GM18873 (cell line): Measurements from ENCODE around the gene JCAD.
A peak's percentile ranks its signal among the peaks of the same experiment; 100 is the strongest.

Experiments
- ATAC-seq: cut with Tn5 transposase; IDR thresholded peaks from one replicate; pipeline ENCODE4 v1.9.1; 2021; ENCODE audit warnings: mild to moderate bottlenecking, moderate library complexity, moderate number of reproducible peaks; ENCODE audit not compliant: unreplicated experiment, low FRiP score

Gene JCAD

DNA sequence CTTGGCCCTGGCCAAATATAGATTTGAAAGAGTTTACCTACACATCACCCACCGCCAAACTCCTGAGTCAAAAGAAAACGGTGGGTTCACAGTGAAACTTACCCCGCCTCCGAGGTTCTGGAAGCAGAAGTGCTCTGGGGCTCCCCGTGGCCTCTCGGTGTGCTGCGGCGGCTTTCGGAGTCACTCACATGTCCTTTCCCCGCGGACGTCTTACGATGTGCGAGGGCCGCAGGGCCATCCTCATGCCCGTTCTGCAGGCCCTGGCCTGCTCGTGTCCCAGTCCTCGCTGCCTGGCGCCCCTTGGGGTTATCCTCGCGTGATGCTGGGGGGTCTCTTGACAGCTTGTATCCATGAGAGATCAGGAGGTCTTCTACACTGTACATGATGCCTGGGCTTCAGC lies 12.0 kb downstream of the JCAD start:
- ATAC-seq: peak; percentile 53

DNA sequence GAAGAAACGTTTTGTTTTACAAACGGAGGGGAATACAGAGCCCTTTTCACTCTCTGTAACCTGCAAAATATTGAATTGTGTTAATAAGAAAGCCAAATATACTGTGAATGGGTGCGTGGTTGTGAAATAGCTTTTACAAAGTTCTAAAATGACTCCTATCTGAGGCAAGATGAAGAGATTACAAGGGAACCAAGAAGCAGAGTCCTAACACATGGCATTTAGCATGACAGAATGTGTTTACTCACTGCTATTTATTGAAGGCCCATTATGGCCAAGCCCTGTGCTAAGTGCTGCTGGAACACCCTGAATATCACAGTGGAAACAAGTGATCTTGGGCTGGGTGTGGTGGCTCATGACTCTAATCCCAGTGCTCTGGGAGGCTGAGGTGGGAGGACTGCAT lies 12.9 kb downstream of the JCAD start:
- ATAC-seq: no peak

DNA sequence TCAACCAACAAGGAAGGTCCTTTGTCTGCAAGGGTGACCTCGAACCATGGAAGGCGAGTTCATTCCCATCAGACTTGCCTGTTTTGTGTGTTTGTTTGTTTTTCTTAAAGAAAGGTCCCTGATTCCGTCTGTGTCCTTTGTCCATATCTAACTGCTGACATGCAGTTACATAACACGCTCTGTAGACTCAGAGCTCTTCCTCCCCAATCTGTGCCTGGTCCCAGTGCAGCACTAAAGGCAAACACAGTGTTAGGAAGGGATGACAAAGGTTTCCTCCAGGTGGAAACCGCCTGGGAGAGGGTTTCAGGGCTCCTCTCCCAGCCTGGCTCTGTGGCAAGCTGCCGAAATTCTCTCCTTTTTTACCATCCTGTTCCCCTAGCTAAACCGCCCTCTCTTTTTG lies 13.4 kb downstream of the JCAD start:
- no peak for ATAC-seq

DNA sequence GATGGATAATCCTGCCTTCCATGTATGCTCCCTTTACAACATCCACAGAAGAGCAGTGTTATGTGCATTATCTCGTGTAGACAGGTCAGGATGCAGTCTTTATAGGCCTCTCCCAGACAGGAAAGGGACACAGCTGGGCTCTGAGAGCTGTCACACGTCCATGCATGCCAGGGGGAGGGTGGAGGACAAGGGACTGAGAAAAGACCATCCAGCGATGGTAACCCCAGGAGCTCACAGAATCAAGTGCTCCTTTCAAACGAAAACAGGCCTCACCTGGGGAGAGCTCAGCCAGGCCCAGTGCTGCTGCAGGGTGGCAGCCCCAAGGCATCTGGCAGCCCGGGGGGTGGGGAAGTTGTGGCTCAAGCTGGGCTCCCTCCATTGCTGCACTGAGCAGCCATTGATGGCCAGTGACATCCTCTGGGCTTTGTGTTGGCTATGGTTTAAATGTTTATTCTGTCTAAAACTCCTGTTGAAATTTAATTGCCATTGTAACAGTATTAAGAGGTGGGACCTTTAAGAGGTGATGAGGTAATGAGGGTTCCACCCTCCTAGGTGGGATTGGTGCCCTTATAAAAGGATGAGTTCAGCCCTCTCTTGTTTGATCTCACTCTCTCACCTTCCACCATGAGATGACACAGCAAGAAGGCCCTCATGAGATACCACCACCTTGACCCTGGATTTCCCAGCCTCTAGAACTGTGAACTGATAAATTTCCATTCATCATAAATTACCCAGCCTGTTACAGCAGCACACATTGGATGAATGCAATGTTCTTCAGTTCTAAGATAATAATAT lies 15.7 kb downstream of the JCAD start:
- ATAC-seq: no peak

DNA sequence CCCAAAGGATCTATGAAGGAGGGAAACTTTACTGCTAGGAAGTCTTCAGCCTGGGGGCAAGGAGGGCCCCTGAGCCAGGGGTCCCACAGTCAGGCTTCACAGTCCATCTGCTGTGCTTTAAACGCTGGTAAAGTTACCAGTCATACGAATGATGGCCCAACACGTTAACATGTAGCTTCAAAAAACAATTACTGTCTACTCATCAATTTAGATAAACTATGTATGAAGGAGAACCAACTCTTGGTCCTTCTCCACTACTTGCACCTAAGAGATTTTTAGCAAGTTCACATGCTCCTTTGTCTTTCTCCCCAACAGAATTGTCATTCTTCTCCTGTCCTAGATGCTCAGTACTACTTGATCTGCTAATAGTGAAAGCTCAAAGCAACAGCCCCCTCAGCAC lies 16.6 kb downstream of the JCAD start:
- no peak for ATAC-seq

DNA sequence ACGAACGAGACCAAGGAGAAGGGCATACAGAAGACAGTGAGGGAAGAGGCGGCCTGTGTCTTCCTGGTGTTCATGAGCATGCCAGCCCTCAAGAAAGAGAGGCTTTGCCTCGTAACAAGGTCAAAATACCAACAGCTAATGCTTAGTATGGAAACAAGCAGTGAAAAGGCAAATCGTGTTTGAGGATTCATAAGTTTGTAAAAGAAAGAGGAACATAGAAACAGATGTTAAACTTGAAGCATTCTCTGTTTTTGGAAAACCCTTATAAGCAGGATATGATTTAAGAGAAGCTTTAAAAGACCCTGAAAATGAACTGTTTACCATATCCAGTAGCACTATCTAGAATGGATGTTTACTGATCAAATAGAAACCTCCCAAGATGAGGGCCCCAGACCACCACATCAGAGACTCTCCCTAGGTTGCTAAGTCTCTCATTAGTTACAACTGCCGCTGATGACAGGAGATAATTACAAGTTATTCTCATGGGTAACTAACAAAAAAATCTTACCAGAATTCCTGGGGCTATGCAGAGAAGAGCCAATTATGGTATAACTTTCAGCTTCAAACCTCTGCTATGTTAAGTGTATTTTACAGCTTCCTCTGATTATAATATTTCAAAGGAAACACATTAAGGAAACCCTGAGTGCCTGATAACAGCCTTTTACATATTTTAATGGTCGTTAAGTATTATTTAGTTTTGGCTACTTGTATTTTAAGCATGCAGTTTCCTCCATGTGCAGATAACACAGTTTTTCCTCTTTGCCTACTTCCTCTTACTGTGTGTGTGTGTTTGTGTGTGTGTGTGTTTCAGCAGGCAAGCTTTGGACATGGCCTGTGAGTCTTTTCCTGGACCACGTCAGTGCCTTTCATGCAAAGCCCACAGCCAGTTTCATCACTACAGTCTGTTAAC lies 17.9 kb downstream of the JCAD start:
- no peak for ATAC-seq

DNA sequence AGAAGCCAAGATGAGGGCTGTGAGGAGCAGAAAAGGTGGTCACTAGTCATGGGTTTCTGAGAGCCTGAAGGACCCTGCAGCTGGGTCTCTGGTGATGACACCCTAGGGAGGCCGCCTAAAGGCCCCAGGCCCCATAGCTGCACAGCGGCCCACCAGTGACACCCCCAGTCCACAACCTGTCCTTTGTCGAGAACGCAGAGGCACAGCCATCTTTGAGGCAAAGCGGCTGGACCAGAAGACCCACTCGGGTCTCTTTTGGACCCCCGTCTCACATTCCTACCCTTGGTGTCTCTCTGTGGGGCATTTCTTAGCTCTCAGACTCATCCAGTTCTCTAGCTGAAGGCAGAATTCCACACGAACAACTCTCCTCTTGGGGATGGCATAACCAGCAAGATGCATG lies 18.8 kb downstream of the JCAD start:
- ATAC-seq: no peak

DNA sequence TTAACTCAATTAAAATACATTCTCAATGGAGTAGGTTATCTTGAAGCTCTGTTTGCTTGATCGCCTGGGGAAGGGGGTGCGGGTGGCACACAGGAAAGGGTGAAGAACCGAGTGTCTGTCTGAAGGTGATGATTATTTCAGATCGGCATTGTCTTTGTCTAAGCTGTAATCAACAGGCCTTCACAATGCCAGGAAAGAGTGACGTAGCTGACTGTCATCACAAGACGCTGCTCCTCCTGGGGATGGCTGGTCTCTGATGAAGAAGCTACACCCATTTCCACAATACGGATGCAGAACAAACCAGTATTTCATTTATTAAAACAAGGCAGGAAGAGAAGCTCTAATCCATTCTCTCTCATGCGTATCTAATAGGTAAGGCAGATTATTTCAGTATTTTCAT lies 19.4 kb downstream of the JCAD start:
- ATAC-seq: no peak

DNA sequence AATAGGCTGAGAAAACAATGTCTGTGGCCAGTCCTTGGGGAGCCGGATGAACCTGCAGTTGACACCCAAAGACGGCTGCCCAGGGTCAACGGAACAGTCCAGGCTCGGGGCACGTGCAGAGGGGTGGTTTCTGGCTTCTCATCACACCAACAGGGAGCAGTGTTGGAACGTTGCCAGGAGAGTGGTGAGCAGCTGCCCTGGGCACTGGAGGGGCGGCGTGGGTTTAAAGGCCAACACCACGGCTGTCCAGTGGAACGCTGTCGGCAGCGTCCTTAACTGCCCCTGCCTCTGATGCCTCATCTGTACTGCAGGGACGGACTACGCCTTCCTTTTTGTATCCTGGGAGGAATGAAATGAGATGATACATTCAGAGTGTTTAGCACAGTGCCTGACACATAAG lies 19.8 kb downstream of the JCAD start:
- no peak for ATAC-seq

DNA sequence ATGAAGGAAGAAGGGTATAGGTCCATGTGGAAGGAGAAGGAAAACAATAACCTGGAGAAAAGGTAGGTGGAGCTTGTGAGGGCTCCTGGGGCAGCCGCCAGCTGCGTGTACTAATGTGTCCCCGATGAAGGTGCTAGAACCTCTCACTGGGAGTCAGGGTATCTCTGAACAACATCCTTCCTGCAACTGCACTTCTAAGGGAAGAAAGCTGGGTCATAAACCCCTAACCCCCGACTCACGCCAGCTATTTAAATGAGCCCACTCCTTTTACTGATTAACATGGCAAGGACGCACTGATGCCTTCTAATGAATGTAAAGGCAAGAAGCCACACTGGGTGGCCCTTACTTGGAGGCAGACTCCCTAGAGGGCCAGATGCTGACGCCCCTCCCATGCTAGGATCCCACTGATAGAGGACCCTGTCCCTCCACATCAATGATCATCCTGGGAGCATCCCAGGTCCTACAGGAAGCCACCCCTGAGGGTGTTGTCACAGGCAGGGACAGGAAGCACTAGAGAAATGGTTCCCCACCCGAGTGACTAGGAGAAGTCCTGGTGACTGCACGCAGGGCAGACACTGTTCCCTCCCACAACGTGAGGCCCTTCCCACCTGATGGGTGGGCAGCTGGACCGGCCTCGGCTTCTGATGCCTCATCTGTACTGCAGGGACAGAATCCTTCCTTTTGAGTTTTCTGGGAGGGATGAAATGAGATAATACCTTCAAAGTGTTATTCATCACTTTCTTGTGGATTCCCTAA lies 20.4 kb downstream of the JCAD start:
- no peak for ATAC-seq

DNA sequence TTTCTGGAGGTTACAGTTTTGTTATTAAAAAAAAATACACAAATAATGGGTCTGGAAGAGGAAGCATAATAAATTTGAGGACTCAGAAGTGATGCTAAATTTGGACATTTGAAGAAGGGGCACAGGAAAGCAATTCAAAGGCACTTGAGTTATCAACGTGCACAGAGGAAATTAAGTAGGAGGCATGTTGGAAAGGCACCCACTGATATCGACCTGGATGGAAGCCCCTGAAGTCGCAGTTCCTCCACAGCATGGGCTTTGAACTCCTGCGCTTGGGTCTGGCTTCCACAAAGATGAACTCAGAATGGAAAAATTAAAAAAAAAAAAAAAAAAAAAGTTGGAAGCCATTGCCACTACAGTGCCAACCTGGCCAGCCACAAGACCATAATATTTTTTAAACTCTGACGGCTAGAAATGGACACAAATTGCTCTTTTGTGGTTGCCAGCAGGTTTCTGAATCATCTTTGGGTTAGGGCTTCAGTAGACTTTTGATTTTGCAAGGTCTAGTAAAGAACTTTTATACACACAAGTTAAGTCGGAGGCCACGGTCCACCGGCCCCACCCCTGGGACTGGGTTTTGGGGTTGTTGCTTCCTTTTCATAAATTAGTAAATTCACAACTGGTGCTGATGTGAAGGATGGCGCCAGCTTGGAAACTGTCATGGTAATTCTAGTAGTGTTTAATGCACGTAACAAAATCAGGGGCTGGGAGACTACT lies 21.6 kb downstream of the JCAD start:
- no peak for ATAC-seq

DNA sequence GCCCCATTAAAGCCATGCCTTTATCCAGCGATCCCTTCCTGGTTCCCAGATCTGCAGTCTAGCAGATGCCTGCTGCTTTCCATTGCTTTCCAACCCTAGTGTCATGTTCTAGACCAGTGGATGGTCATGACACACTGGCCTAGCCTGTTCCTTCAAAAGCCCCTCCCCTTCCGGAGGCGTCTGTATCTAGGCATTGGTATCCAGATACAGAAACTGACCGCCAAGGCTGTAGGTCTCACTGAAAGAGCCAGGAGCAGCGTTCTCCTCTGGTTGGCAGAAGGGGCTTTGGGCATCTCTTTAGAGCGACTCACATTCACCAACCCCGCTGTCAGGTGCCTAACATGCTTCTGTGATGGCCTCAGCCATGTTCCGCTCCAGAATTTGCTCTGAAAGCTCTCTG lies 22.6 kb downstream of the JCAD start:
- no peak for ATAC-seq

DNA sequence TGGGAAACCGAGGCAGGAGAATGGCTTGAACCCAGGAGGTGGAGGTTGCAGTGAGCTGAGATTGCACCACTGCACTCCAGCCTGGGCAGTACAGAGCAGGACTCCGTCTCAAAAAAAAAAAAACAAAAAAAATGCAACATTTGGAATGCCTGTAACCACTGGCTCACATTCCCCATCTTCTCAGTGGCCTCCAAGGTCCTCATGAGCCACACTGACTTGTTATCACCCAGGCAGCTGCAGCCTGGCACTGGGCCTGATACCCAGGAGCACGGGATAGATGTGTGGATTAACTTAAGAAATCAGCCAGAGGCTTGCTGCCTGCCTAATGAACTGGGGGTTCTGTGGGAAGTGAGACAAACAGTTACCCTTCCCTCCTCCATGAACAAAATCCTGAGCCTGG lies 23.0 kb downstream of the JCAD start:
- ATAC-seq: no peak

DNA sequence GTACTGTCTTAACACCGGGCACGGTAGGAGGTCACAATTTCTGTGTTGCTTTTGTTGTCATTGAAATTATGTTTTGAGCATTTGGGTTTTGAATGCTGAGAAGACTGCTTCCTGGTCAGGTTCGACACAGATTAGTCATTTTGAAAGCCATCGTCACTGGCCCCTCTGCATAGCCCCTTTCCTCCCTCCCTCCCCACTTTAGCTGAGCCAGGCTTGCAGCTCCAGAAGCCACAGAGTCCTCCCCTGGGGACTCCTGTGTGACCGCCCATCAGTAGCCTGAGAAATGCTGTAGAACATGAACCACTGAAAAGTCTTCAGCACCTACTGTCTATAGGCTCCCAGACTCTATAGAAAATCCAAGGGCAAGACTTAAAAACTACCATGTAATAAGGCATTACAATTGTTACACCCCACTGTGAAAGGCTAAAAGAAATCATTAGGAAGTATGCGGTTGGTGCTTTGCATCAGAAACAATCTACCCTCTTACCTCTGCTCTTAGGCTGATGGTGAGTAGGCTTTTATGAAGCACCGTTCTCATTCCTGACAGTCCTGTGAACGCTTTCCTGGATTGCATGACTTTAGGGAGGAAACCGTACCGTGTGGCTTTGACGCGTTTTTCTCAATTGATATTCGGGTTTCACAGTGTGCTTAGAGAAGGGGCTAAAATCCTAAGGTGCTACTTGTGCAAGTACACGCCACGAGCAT lies 24.8 kb downstream of the JCAD start:
- no peak for ATAC-seq

DNA sequence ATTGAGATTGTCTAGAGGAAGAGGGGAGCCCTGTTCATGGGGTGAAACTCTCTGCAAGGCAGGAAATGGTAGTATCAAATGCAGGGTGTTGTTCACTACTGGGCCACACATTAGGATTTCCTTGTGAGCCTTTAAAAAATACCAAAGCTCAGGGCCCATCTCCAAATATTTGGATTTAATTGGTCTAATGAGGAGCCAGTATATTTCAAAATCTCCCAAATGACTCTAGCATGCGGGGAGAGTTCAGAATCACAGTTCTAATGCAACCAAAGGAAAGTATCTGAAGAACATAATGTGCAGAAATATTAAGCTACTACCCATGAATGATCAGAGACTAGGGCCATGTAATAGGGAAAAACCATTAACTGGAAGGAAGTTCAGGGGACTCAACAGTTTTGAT lies 27.3 kb downstream of the JCAD start:
- no peak for ATAC-seq

DNA sequence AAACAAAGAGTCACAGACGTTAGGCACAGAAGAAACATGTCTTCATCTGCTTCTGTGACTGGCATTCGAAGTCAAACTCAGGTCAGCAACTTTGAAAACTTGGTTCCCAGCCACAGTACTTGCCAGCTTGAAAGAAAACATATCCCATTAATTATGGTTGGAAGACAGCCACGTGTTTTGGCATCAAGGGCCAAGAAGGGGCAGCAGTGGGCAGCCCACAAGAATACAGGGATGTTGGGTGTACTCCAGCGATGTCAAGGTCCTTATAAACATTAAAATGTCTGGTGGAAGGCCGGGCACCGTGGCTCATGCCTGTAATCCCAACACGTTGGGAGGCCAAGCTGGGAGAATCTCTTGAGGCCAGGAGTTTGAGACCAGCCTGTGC lies 29.5 kb downstream of the JCAD start:
- ATAC-seq: no peak

DNA sequence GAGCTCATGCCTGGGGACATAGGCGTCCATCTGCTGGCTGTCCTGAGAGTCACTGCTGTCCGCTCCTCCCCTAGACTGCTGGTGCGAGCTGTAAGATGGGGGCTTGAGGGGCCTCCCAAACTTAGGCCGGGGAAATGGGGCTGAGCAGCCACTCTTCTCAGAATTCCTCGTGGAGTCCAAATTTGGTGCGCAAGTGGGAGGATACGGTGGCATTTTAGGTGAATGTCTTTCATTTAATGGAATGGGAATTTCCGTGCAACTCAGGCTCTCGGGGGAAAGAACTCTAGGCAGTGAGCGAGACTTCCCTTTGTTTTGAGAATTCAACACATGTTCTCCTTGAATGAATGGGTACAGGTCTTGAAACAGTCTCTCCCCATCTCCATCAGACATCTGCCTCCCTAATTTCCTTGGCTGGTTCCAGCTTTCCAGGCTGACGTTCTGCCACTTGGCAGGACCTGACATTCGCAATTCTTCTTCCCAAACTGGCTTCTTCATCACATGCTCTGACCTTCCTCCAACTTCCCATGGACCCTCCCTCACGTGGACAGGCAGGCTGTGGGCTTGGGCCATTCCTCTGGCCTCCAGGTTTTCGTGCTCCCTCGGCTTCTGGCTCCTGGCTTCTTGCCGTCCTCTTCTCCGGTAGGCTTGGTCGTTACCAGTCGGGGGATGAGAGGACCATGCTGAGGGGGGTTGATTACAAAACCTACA lies 30.1 kb downstream of the JCAD start:
- no peak for ATAC-seq

DNA sequence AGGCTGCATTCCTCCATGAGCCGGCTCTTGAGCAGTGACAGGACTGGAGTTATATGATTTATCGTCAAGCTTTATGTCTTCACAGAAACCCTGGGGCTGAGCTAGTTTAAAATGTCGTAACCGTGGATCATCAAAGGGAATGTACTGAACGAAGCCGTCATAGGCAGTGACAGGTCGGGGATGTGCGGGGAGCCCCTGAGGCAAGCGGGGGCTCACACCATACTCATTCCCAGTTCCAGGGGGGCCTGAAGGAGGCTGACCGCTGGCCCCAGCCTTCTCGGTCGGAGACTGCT lies 30.7 kb downstream of the JCAD start:
- ATAC-seq: no peak

DNA sequence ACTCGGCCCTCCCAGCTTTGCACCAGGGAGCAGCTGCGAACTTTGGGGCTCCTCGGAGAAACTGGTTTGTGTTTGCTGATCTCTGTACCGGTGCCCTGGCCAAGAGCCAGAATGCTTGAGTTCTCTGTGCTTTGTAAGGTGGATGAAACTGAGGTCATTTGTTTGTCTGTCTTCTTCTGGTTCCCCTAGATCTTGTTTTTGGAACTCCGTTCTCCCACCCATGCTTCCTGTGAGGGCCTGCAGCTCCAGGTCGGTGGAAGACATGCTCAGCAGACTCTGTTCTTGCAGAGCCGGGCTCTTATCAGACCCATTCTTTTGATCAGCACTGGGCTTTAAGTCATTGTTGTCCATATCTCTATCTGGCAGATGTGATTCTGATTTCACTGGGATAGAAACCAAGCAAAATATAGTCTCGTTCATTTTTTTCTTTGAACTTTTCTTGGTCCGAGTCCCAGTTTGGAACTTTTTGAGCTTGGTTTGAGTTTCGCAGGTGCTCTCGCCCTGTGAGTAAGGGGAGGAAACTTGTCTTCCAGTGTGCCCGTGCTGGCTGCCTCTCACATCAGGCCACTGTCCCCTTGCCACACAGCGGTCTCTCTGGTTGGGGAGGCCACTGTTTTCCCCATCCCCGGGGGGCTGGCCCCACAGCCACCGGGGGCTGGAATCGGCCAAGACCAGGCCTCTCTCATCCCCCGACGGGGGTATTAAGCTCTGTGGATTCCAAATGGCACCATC lies 31.2 kb downstream of the JCAD start:
- no peak for ATAC-seq
